Measurements from ENCODE around the gene CTBP2. TPM values are rescaled to one million over a fixed set of nuclear protein-coding genes. Genes with fewer than 3 reads are reported as not detected.

CTBP2 gene
- total and polyA plus RNA-seq, 8 donors = 21.4 to 60.8 (median 31.1) TPM

GRCh38 chr10:125205431-125205830 lies 45.1 kb upstream of the CTBP2 start:
- no peak overlapping the region for H3K4me3 ChIP-seq
- no peak for DNase-seq
- no peaks in the 10 kb centered on the region for H3K4me1 ChIP-seq
- FAIRE-seq = no peak
- intact Hi-C loops (cut with DNase I) = no loop called here
- WGBS, 2 donors = 68 to 78% methylated on average over 2 of the region's 2 CpGs
- no peaks in the 10 kb centered on the region for H3K36me3 ChIP-seq
- no peak for TF ChIP-seq CTCF (IDR thresholded peaks at IDR 0.05)
- H3K27ac ChIP-seq = no peak overlapping the region
- H3K9me3 ChIP-seq = no peaks in the 10 kb centered on the region
- ATAC-seq = no peak
- H3K27me3 ChIP-seq = no peaks in the 10 kb centered on the region

GRCh38 chr10:125204400-125204799 lies 44.0 kb upstream of the CTBP2 start:
- FAIRE-seq = no peak
- Histone ChIP-seq H3K36me3 (no peaks in the 10 kb centered on the region), H3K9me3 (no peaks in the 10 kb centered on the region), H3K4me1 (no peaks in the 10 kb centered on the region), H3K4me3 (no peak overlapping the region), H3K27me3 (no peaks in the 10 kb centered on the region), H3K27ac (no peak overlapping the region)
- ATAC-seq = no peak
- 94 to 96% methylated on average over 5 of the region's 5 CpGs for WGBS, 2 donors
- TF ChIP-seq CTCF (IDR thresholded peaks at IDR 0.05) = no peak
- DNase-seq = no peak
- intact Hi-C loops (cut with DNase I) = no loop called here

- FAIRE-seq (no peak), ATAC-seq (no peak), DNase-seq (no peak)
- Histone ChIP-seq H3K9me3 (no peaks in the 10 kb centered on the region), H3K27ac (no peak overlapping the region), H3K4me3 (no peak overlapping the region), H3K27me3 (no peaks in the 10 kb centered on the region), H3K4me1 (no peaks in the 10 kb centered on the region), H3K36me3 (no peaks in the 10 kb centered on the region)
- TF ChIP-seq CTCF (IDR thresholded peaks at IDR 0.05) = no peak
- WGBS, 2 donors = 82 to 86% methylated on average over 10 of the region's 10 CpGs
- intact Hi-C loops (cut with DNase I) = no loop called here
Measured at GRCh38 chr10:125203186-125203800, 42.9 kb upstream of the CTBP2 start.

- H3K27ac ChIP-seq = no peak overlapping the region
- no peaks in the 10 kb centered on the region for H3K4me1 ChIP-seq
- no peaks in the 10 kb centered on the region for H3K9me3 ChIP-seq
- TF ChIP-seq CTCF (IDR thresholded peaks at IDR 0.05) = no peak
- no peaks in the 10 kb centered on the region for H3K27me3 ChIP-seq
- WGBS, 2 donors = 92 to 94% methylated on average over 10 of the region's 10 CpGs
- no peak overlapping the region for H3K4me3 ChIP-seq
- FAIRE-seq (no peak), DNase-seq (no peak), ATAC-seq (no peak)
- H3K36me3 ChIP-seq = no peaks in the 10 kb centered on the region
- intact Hi-C loops (cut with DNase I) = no loop called here
Measured at GRCh38 chr10:125201791-125202622, 41.6 kb upstream of the CTBP2 start.

- TF ChIP-seq CTCF (IDR thresholded peaks at IDR 0.05) = no peak
- no peak for DNase-seq
- Histone ChIP-seq H3K27me3 (no peaks in the 10 kb centered on the region), H3K36me3 (no peaks in the 10 kb centered on the region), H3K27ac (no peak overlapping the region), H3K4me1 (no peaks in the 10 kb centered on the region), H3K4me3 (no peak overlapping the region), H3K9me3 (no peaks in the 10 kb centered on the region)
- no peak for FAIRE-seq
- intact Hi-C loops (cut with DNase I) = no loop called here
- 80 to 93% methylated on average over 5 of the region's 5 CpGs for WGBS, 2 donors
- ATAC-seq = no peak
Measured at GRCh38 chr10:125201108-125201524, 40.8 kb upstream of the CTBP2 start.
